Measurements from ENCODE around the gene ABAT. TPM values are rescaled to one million over a fixed set of nuclear protein-coding genes. Genes with fewer than 3 reads are reported as not detected.

ABAT gene
- total and polyA plus RNA-seq, 4 donors: 4.4 to 14.0 (median 7.1) TPM

GRCh38 chr16:8722025-8722348 lies 47.6 kb downstream of the ABAT start:
- 93 to 94% methylated on average over 4 of the region's 4 CpGs for WGBS, 2 donors
- no peak for ATAC-seq (ENCODE audit: insufficient read depth, low FRiP score)

GRCh38 chr16:8725513-8726178 lies 51.2 kb downstream of the ABAT start:
- H3K27me3 ChIP-seq (ENCODE audit: control insufficient read depth in 3 of 3, insufficient read depth in 3 of 3, low read length in 2 of 3): no peaks in the 10 kb centered on the region
- 78 to 84% methylated on average over 7 of the region's 7 CpGs for WGBS, 2 donors
- ATAC-seq (ENCODE audit: insufficient read depth, low FRiP score): no peak
- H3K9me3 ChIP-seq (ENCODE audit: control insufficient read depth in 4 of 4, insufficient read depth in 3 of 4, low read length in 3 of 4): no peaks in the 10 kb centered on the region
- no peak overlapping the region for H3K27ac ChIP-seq (ENCODE audit: low read depth in 1 of 2, low read length in 1 of 2)
- DNase-seq: no peak
- no peaks in the 10 kb centered on the region for H3K36me3 ChIP-seq (ENCODE audit: control insufficient read depth in 4 of 4, insufficient read depth in 4 of 4, low read length in 4 of 4)
- TF ChIP-seq CTCF (IDR thresholded peaks at IDR 0.05; ENCODE audit: control extremely low read depth, extremely low read depth): no peak
- no peak overlapping the region for H3K9ac ChIP-seq (ENCODE audit: insufficient read depth in 1 of 2, low read length in 2 of 2)
- H3K4me1 ChIP-seq (ENCODE audit: control insufficient read depth in 5 of 5, insufficient read depth in 5 of 5, low read length in 5 of 5): peaks cover 0 to 4% (median 0%) of the 10 kb centered on the region in 5 donors
- no peak overlapping the region for H3K4me3 ChIP-seq

More at GRCh38 chr16:8722025-8722348, 47.6 kb downstream of the ABAT start:
- peaks cover 0 to 16% (median 4%) of the 10 kb centered on the region in 5 donors for H3K4me1 ChIP-seq (ENCODE audit: control insufficient read depth in 5 of 5, insufficient read depth in 5 of 5, low read length in 5 of 5)
- H3K36me3 ChIP-seq (ENCODE audit: control insufficient read depth in 4 of 4, insufficient read depth in 4 of 4, low read length in 4 of 4): no peaks in the 10 kb centered on the region
- DNase-seq: no peak
- H3K27me3 ChIP-seq (ENCODE audit: control insufficient read depth in 3 of 3, insufficient read depth in 3 of 3, low read length in 2 of 3): no peaks in the 10 kb centered on the region
- peaks cover 0 to 3% (median 0%) of the 10 kb centered on the region in 4 donors for H3K9me3 ChIP-seq (ENCODE audit: control insufficient read depth in 4 of 4, insufficient read depth in 3 of 4, low read length in 3 of 4)
- no peak overlapping the region for H3K9ac ChIP-seq (ENCODE audit: insufficient read depth in 1 of 2, low read length in 2 of 2)
- no peak for TF ChIP-seq CTCF (IDR thresholded peaks at IDR 0.05; ENCODE audit: control extremely low read depth, extremely low read depth)
- H3K27ac ChIP-seq (ENCODE audit: low read depth in 1 of 2, low read length in 1 of 2): no peak overlapping the region
- H3K4me3 ChIP-seq: no peak overlapping the region

- 80 to 89% methylated on average over 9 of the region's 9 CpGs for WGBS, 2 donors
- DNase-seq (no peak), ATAC-seq (ENCODE audit: insufficient read depth, low FRiP score) (no peak)
- no peaks in the 10 kb centered on the region for H3K4me1 ChIP-seq (ENCODE audit: control insufficient read depth in 5 of 5, insufficient read depth in 5 of 5, low read length in 5 of 5)
- no peak overlapping the region for H3K27ac ChIP-seq (ENCODE audit: low read depth in 1 of 2, low read length in 1 of 2)
- no peaks in the 10 kb centered on the region for H3K9me3 ChIP-seq (ENCODE audit: control insufficient read depth in 4 of 4, insufficient read depth in 3 of 4, low read length in 3 of 4)
- H3K27me3 ChIP-seq (ENCODE audit: control insufficient read depth in 3 of 3, insufficient read depth in 3 of 3, low read length in 2 of 3): no peaks in the 10 kb centered on the region
- no peak overlapping the region for H3K4me3 ChIP-seq
- H3K36me3 ChIP-seq (ENCODE audit: control insufficient read depth in 4 of 4, insufficient read depth in 4 of 4, low read length in 4 of 4): peaks cover 0 to 3% (median 0%) of the 10 kb centered on the region in 4 donors
- no peak overlapping the region for H3K9ac ChIP-seq (ENCODE audit: insufficient read depth in 1 of 2, low read length in 2 of 2)
- TF ChIP-seq CTCF (IDR thresholded peaks at IDR 0.05; ENCODE audit: control extremely low read depth, extremely low read depth): no peak
Measured at GRCh38 chr16:8727131-8727806, 52.9 kb downstream of the ABAT start.
